T-helper 17 cell (primary cell): ENCODE results near the gene BRMS1. TPM values are rescaled to one million over a fixed set of nuclear protein-coding genes. Genes with fewer than 3 reads are reported as not detected.
A peak's percentile ranks its signal among the peaks of the same experiment; 100 is the strongest.
"Not testable (repeated sequence)": the region's sequence is repeated elsewhere in the genome, so short reads cannot be mapped to it uniquely, and the experiment has no call there.

ENCODE experiments used
- ATAC-seq: fragments of 150-1000 bp; cut with Tn5 transposase; 2 replicates; pipeline ENCODE4 v1.10.0; 2021; ENCODE audit warnings: mild to moderate bottlenecking, moderate library complexity
- DNase-seq, 3 donors: peaks; one replicate each; pipeline versions ENCODE4 v3.0.0 to v3.0.0-alpha.2; 2020 to 2021
- H3K9me3 ChIP-seq: one replicate; pipeline ENCODE4 v1.7.0; 2013; ENCODE audit warnings: low read length, mild to moderate bottlenecking; ENCODE audit not compliant: control insufficient read depth, poor library complexity, severe bottlenecking
- H3K27ac Mint-ChIP-seq: one replicate; pipeline ENCODE4 v1.8.0; 2022; ENCODE audit warnings: mild to moderate bottlenecking, moderate library complexity, mixed read lengths
- H3K27me3 Mint-ChIP-seq: one replicate; pipeline ENCODE4 v1.8.0; 2022; ENCODE audit warnings: mixed read lengths
- H3K36me3 Mint-ChIP-seq: one replicate; pipeline ENCODE4 v1.8.0; 2022; ENCODE audit warnings: low read depth, mixed read lengths
- H3K4me1 Mint-ChIP-seq: one replicate; pipeline ENCODE4 v1.8.0; 2022; ENCODE audit warnings: mild to moderate bottlenecking, mixed read lengths
- H3K4me3 Mint-ChIP-seq: one replicate; pipeline ENCODE4 v1.8.0; 2022; ENCODE audit warnings: mild to moderate bottlenecking, moderate library complexity, mixed read lengths
- total RNA-seq, 4 donors: library from RNA in 2 of 4; stranded (reverse) in 2 of 4; gene quantifications; one replicate each; pipeline ENCODE4 v1.2.3 and lab custom pipeline; 2022 to 2026

BRMS1 gene
- total RNA-seq, 2 donors from 2014 or later = 44.3 to 53.9 TPM

DNA sequence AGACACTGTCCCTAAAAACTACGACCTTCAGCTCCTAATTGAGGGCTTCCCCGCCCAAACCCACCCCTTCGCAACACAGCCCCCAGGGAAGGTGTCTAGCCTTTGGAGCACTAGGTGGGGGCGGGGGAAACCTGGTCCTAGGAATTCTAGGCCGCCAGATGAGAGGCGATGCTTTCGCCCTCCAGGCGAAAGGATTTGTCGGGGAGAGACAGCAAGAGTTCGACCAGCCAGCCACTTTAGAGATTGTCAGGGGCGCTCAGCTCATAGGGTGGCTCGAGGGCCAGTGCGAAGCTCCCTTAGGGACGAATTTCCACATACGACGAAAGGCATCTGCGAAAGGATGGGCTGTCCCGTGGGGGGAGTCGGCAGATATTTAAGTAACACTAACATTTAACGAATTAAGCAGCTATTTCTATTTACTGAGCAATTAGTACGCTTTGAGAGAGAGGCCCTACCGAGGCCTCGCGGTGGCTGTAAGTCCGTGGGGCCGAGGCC is 33.4 kb downstream of the BRMS1 start:
- ATAC-seq (peak; percentile 42), DNase-seq (no peak)
- H3K4me1 Mint-ChIP-seq = peaks cover 17% of the 10 kb centered on the region
- H3K27ac Mint-ChIP-seq = peak overlapping the region; percentile 88
- H3K4me3 Mint-ChIP-seq = peak overlapping the region; percentile 95
- H3K36me3 Mint-ChIP-seq = no peaks in the 10 kb centered on the region
- H3K27me3 Mint-ChIP-seq = peaks cover 7% of the 10 kb centered on the region
- no peaks in the 10 kb centered on the region for H3K9me3 ChIP-seq

DNA sequence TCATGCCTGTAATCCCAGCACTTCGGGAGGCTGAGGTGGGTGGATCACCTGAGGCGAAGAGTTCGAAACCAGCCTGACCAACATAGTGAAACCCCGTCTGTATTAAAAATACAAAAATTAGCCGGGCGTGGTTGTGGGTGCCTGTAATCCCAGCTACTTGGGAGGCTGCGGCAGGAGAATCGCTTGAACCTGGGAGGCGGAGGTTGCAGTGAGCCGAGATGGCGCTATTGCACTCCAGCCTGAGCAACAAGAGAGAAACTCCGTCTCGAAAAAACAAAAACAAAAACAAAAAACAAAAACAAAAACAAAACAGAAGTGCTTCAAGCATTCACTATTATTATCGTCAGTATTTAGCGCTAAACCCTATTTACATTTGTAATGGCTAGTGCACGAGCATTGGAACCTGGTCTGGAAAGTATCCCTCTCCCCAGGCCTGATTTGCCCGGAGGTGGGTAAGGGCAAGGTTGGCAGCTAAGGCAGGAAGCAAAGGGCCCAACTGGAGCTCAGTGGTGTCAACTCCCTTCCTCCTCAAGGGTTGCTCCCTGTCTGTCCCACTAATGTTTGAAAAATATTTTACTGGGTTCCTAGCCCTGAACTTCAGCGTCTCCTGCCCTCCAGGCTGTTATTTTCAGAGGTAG is 34.0 kb downstream of the BRMS1 start:
- H3K4me1 Mint-ChIP-seq = peaks cover 17% of the 10 kb centered on the region
- not testable (repeated sequence) for H3K27me3 Mint-ChIP-seq, H3K36me3 Mint-ChIP-seq, ATAC-seq, DNase-seq, H3K4me3 Mint-ChIP-seq, H3K9me3 ChIP-seq
- H3K27ac Mint-ChIP-seq = peak overlapping the region; percentile 88

DNA sequence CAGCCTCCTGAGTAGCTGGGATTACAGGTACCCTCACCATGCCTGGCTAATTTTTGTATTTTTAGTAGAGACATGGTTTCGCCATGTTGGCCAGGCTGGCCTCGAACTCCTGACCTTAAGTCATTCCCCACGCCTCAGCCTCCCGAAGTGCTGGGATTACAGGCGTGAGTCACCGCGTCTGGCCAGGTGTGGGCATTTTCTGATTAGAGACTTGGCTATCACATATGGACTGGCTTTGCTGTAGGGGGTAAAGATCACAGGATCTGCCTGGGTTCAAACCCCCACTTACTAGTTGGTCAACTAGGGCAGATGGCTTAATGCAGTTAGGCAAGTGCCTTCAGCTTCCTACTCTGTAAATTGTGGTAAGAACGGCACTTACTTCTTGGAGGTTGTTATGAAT is 34.6 kb downstream of the BRMS1 start:
- no peaks in the 10 kb centered on the region for H3K9me3 ChIP-seq
- DNase-seq (no peak), ATAC-seq (no peak)
- Mint-ChIP-seq H3K27ac (no peak overlapping the region), H3K4me3 (no peak overlapping the region), H3K4me1 (peaks cover 15% of the 10 kb centered on the region), H3K36me3 (no peaks in the 10 kb centered on the region), H3K27me3 (peaks cover 7% of the 10 kb centered on the region)

DNA sequence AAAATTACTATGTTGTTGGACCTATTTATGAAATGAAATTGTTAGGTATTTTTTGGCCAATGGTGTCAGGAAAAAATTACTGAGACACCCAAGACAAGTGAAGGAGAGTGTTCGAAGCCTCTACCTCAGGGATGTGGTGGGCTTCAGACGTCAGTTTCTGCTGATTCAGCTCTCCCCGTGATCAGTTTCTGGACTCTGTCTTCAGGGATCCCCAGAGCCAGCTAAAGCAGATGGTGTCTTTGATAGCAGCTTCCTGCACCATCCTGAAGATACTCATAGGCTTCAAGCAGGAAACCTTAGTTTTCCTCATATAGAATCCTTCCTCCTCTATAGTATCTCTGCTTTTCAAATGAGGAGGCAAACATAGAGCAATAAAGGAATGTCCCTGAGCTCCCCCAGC is 35.4 kb downstream of the BRMS1 start:
- ATAC-seq (no peak), DNase-seq (no peak)
- H3K27ac Mint-ChIP-seq = no peak overlapping the region
- no peaks in the 10 kb centered on the region for H3K36me3 Mint-ChIP-seq
- H3K4me3 Mint-ChIP-seq = no peak overlapping the region
- no peaks in the 10 kb centered on the region for H3K9me3 ChIP-seq
- H3K4me1 Mint-ChIP-seq = peaks cover 13% of the 10 kb centered on the region
- H3K27me3 Mint-ChIP-seq = peaks cover 7% of the 10 kb centered on the region

DNA sequence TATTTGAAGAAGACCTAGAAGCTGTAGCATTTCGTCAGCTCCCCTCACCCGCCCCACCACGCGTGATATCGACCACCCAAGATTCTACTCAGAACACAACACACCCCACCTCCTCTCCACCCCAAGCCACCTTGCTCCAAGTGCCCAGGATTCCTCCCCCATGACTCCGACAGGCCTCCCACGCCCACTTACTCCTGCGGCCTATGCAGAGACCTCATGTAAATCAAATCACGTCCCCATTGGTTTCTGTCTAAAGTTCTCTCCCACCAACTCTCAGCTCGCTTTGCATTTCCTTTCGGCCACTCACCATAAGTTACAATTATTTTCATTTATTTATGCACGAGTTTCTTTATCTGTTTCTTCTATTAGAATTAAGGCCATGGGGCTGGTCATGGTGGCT is 42.2 kb downstream of the BRMS1 start:
- no peak overlapping the region for H3K4me3 Mint-ChIP-seq
- DNase-seq (no peak), ATAC-seq (no peak)
- no peaks in the 10 kb centered on the region for H3K36me3 Mint-ChIP-seq
- H3K9me3 ChIP-seq = no peaks in the 10 kb centered on the region
- H3K27ac Mint-ChIP-seq = no peak overlapping the region
- H3K27me3 Mint-ChIP-seq = peaks cover 6% of the 10 kb centered on the region
- peaks cover 1% of the 10 kb centered on the region for H3K4me1 Mint-ChIP-seq

DNA sequence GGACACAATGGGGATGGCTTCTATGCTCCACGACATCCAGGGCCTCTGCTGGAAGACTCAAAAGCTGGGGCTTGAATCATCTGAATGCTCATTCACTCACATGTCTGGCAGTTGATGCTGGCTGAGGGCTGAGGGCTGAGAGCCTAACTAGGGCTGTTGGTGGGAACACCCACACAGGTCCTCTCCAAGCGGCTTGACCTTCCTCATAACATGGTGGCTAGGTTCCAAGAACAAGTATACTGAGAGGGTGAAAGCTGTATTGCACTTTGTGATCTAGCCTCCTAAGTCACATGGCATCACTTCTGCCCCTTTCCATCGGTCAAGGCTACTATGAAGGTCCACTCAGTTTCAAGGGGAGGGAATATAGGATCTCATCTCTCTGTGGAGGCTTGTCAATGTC is 45.7 kb downstream of the BRMS1 start:
- Mint-ChIP-seq H3K4me3 (no peak overlapping the region), H3K27ac (no peak overlapping the region), H3K36me3 (no peaks in the 10 kb centered on the region), H3K27me3 (no peaks in the 10 kb centered on the region), H3K4me1 (peaks cover 2% of the 10 kb centered on the region)
- no peak for DNase-seq
- no peaks in the 10 kb centered on the region for H3K9me3 ChIP-seq
- no peak for ATAC-seq

DNA sequence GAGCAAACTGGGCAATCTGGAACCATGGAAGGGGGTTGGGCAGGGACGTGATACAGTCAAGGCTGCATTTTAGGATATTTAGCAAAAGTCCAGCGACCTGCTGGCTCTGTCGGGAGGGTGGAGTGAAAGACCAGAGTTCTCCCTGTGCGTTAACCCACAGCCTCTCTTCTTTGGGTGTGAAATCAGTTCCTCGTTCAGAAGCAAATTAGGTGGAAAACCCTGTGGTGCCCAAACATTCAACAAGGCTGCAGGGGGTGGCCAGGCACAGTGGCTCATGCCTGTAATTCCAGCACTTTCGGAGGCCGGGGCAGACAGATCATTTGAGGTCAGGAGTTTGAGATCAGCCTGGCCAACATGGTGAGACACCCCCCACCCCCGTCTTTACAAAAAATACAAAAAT is 47.3 kb downstream of the BRMS1 start:
- DNase-seq = no peak
- Mint-ChIP-seq H3K27ac (no peak overlapping the region), H3K4me1 (peaks cover 8% of the 10 kb centered on the region), H3K36me3 (no peaks in the 10 kb centered on the region), H3K27me3 (peaks cover 11% of the 10 kb centered on the region), H3K4me3 (no peak overlapping the region)
- H3K9me3 ChIP-seq = no peaks in the 10 kb centered on the region
- ATAC-seq = no peak

DNA sequence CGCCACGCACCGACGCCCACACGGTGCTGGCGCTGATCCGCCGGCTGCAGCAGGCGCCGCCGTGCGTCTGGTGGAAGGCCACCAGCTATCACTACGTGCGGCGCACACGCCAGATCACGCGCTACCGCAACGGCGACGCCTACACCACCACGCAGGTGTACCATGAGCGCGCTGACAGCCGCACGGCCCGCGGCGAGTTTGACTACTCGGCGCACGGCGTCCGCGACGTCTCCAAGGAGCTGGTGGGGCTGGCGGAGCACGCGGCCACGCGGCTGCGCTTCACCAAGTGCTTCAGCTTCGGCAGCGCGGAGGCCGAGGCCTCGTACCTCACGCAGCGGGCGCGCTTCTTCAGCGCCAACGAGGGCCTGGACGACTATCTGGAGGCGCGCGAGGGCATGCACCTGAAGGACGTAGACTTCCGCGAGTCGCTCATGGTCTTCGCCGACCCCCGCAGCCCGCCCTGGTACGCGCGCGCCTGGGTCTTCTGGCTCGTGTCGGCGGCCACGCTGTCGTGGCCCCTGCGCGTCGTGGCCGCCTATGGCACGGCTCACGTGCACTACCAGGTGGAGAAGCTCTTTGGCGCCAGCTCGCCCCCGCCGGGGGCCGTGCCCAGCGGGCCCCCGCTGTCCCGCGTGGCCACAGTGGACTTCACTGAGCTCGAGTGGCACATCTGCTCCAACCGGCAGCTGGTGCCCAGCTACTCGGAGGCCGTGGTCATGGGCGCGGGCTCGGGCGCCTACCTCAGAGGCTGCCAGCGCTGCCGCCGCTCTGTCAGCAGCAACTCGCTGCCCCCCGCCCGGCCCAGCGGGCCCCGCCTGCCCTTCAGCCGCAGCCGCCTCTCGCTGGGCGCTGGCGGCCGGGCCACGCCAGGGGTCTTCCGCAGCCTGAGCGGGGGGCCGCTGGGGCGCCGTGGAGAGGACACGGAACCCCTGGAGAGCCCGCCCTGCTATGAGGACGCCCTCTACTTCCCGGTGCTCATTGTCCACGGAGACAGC is 50.0 kb downstream of the BRMS1 start:
- H3K27me3 Mint-ChIP-seq = peaks cover 14% of the 10 kb centered on the region
- ATAC-seq (no peak), DNase-seq (no peak)
- no peaks in the 10 kb centered on the region for H3K9me3 ChIP-seq
- peaks cover 21% of the 10 kb centered on the region for H3K4me1 Mint-ChIP-seq
- H3K4me3 Mint-ChIP-seq = peak overlapping the region; percentile 39
- H3K27ac Mint-ChIP-seq = peak overlapping the region; percentile 34
- no peaks in the 10 kb centered on the region for H3K36me3 Mint-ChIP-seq

DNA sequence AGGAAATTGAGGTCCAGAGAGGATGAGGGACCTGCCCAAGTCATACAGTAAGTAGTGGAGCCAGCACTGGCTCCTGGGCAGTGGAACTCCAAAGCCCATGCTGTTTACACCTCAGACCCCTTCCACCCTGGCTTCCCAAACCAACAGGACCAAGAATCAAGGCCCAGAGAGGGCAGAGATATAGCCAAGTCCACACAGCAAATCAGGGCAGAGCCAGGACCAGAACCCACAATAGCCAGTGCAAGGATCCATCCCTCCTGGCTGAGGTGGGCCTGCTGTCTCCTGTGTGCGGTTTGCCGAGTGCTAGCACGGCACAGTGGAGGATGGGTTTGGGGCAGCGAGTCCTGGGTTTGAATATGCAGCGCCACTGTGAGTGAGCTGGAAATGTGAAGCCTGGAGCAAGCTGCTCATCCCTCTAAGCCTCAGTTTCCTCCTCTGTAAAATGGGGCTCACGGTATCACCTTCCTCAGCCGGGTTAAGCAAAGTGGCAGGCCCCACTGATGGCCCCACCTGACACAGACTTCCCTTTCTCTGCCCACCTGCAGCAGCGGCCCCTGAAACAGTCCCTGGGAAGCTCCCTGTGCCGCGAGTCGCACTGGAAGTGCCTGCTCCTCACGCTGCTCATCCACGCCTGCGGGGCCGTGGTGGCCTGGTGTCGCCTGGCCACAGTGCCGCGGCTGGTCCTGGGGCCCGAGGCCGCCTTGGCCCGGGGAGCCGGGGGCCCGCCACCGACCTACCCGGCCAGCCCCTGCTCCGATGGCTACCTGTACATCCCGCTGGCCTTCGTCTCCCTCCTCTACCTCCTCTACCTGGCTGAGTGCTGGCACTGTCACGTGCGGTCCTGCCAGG is 50.9 kb downstream of the BRMS1 start:
- Mint-ChIP-seq H3K27ac (peak overlapping the region; percentile 34), H3K4me3 (peak overlapping the region; percentile 39)
- DNase-seq = no peak

DNA sequence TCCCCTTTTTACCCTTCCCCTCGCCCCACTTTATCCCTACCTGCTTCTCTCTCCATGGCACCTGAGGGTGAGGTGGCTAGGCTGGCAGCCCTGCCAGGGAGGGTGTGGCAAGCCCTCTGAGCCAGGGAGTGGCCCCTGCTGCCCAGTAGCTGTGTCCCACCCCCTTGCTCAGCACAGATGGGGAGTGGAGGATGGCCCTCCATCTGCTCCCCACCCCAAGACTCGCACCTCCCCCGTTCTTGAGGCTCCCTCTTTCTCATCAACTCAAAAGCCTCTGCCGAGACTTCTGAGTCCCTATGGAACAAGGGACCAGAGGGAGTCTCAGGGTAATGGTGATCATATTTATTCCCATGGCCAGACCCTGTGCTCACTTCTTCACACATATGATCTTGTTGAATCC is 51.6 kb downstream of the BRMS1 start:
- peak overlapping the region; percentile 25 for H3K4me3 Mint-ChIP-seq
- H3K27me3 Mint-ChIP-seq = peaks cover 14% of the 10 kb centered on the region
- DNase-seq = no peak
- no peak overlapping the region for H3K27ac Mint-ChIP-seq
- H3K36me3 Mint-ChIP-seq = no peaks in the 10 kb centered on the region
- H3K9me3 ChIP-seq = no peaks in the 10 kb centered on the region
- no peak for ATAC-seq
- H3K4me1 Mint-ChIP-seq = peaks cover 28% of the 10 kb centered on the region

More for the DNA sequence above, 50.9 kb downstream of the BRMS1 start:
- no peaks in the 10 kb centered on the region for H3K9me3 ChIP-seq
- no peak for ATAC-seq
- Mint-ChIP-seq H3K4me1 (peaks cover 28% of the 10 kb centered on the region), H3K27me3 (peaks cover 14% of the 10 kb centered on the region), H3K36me3 (no peaks in the 10 kb centered on the region)

DNA sequence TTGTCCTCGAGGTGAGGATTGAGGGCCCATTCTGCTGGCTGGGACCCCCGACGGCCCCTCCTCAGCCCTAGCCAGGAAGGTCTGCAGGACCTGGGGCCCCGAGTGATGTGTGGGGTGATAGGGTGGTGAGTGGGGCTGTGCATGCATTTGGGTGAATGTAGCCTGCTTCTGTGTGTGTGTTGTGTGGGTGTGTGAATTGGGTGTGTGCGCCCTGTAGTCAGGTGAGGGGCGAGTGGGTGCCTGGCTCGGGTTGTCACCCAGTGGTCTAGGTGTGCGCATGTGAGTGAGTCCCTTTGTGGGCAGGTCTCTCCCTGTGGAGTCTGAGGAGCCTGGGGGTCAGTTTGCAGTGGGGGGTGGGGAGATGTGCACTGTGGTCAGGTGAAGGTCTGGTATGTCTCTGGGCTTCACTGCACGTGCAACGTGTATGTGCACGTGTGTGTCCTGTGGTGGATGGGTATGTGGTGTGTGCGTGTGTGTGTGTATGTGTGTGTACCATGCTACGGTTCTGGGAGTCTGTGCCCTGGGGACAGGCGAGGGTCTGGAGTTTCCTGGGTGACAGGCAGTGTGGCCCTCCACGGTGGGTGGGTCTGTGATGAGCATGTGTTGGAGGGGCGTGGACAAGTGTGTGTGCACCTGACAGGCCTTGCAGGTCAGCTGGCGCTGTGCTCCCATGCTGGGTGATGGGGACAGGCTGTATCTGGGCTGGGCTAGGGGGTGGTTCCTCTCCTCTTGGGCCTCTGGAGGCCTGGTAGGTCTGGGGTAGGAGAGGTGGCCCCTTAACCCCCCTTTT is 52.2 kb downstream of the BRMS1 start:
- no peak for DNase-seq
- H3K9me3 ChIP-seq = no peaks in the 10 kb centered on the region
- H3K4me3 Mint-ChIP-seq = peak overlapping the region; percentile 72
- H3K36me3 Mint-ChIP-seq = no peaks in the 10 kb centered on the region
- peaks cover 14% of the 10 kb centered on the region for H3K27me3 Mint-ChIP-seq
- H3K27ac Mint-ChIP-seq = no peak overlapping the region
- ATAC-seq = no peak
- peaks cover 28% of the 10 kb centered on the region for H3K4me1 Mint-ChIP-seq
